HAP-1 (cell line): Measurements from ENCODE around the gene ZW10.
"Not testable (repeated sequence)": the region's sequence is repeated elsewhere in the genome, so short reads cannot be mapped to it uniquely, and the experiment has no call there.

Source experiments
- DNase-seq, 2 experiments: peaks; one replicate each; pipeline ENCODE4 v3.0.0-alpha.2; 2016 to 2020; ENCODE audit warnings: low spot score in 2 of 2
- H3K27me3 ChIP-seq: fragments of 250-450 bp; sonication (Bioruptor Pico); 2 replicates; pipeline ENCODE4 v1.5.1; 2020; ENCODE audit warnings: low read depth, mild to moderate bottlenecking, moderate library complexity
- H3K36me3 ChIP-seq: fragments of 250-450 bp; sonication (Bioruptor Pico); replicated peaks from 2 replicates; pipeline ENCODE4 v1.5.1; 2020; ENCODE audit warnings: mild to moderate bottlenecking
- H3K4me1 ChIP-seq: fragments of 250-450 bp; sonication (Bioruptor Pico); 2 replicates; pipeline ENCODE4 v1.5.1; 2020; ENCODE audit warnings: mild to moderate bottlenecking
- H3K4me3 ChIP-seq: fragments of 250-450 bp; sonication (Bioruptor Pico); 2 replicates; pipeline ENCODE4 v1.5.1; 2020; ENCODE audit warnings: mild to moderate bottlenecking, moderate library complexity
- H3K9me3 ChIP-seq: fragments of 250-450 bp; sonication (Bioruptor Pico); 2 replicates; pipeline ENCODE4 v1.5.1; 2020; ENCODE audit warnings: mild to moderate bottlenecking, moderate library complexity
- in situ Hi-C: fragments of 300-500 bp; cut with MboI; formaldehyde crosslinking; loops from 3 replicates; pipeline ENCODE4 v1.14.3; 2020; ENCODE audit warnings: low sequenced_read_pairs, inconsistent platforms, mixed read lengths

ZW10 gene

DNA sequence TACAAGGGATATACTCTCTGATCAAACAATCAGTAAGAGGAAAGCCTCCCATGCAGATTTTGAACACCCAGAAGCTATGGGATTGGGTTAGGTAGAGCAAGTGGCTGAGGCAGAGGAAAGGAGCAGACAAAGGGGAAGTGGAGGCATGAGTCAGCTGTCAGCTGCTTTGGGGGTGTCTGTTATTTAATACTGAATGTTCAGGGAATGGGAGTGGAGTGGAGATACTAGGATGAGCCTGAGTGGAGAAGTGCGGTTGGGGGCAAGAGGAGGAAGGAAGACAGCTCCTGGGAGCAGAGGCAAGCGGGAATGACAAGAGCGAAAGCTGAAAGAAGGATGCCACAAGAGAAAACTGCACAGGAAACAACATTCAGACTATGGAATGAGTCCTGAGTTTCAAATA lies 44.7 kb downstream of the ZW10 start:
- no peaks in the 10 kb centered on the region for H3K27me3 ChIP-seq
- in situ Hi-C loops: no loop called here

DNA sequence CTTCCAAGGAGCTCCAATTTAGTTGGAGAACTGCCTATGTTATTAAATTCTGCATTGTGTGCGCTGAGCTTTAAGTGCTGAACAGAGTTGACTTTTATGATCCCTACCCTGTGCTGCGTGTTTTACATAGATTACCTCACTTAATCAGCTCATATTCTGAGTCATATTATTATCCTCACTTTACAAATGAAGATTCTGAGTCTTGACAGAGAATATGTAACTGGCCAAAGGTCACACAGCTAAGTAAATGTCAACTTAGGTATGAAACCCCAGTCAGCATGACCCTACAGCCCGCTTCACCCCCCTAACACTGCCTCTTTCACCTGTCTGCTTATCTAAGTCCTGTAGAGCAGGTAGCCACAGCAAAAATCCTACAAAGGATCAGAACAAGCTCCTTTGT lies 47.6 kb downstream of the ZW10 start:
- Histone ChIP-seq H3K4me1 (no peaks in the 10 kb centered on the region), H3K27me3 (no peaks in the 10 kb centered on the region), H3K9me3 (no peaks in the 10 kb centered on the region), H3K4me3 (no peak overlapping the region), H3K36me3 (no peaks in the 10 kb centered on the region)
- in situ Hi-C loops: no loop called here
- no peak for DNase-seq

More for the DNA sequence above, 44.7 kb downstream of the ZW10 start:
- no peak for DNase-seq
- H3K9me3 ChIP-seq: no peaks in the 10 kb centered on the region
- H3K4me1 ChIP-seq: no peaks in the 10 kb centered on the region
- no peak overlapping the region for H3K4me3 ChIP-seq
- H3K36me3 ChIP-seq: peaks cover 7% of the 10 kb centered on the region

DNA sequence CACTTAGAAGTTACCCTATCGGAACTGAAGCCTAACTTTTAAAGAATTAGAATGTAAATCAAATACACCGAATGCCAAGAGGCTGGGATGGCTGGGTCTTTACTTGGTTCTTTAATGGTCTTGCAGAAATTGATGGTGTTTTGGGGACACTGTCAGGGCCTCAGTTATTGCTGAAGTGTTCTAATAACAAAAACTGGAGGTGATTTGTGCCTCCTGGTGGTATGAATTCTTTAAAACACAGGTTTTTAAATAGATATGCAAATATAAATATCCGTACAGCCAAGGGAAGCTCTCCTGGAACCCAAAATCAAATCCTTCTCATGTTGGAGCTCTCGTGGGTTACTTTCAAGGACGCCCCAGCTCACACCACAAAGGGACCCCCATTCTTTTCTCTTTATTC lies 48.1 kb downstream of the ZW10 start:
- in situ Hi-C loops: no loop called here
- DNase-seq: no peak
- no peaks in the 10 kb centered on the region for H3K4me1 ChIP-seq
- no peaks in the 10 kb centered on the region for H3K9me3 ChIP-seq
- H3K27me3 ChIP-seq: no peaks in the 10 kb centered on the region
- no peak overlapping the region for H3K4me3 ChIP-seq
- H3K36me3 ChIP-seq: no peaks in the 10 kb centered on the region

DNA sequence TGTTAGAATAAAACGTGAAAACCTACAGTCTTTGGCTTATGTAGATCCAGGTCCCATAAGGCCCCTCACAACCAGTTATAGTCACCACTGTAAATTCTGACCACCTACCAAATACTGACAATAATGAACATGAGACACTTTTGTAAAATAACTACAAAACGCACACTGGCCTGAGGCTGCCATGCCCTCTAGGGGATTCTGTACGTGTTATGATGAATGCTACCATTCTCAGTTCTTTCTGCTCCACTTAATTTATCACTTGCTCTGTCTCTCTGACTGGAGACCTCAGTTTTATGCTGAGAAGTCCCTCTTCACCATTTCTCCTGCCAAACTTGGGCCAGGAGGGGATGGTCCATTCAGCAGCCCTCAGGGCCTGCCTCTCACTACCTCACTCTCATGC lies 48.7 kb downstream of the ZW10 start:
- no peak overlapping the region for H3K4me3 ChIP-seq
- DNase-seq: no peak
- in situ Hi-C loops: no loop called here

DNA sequence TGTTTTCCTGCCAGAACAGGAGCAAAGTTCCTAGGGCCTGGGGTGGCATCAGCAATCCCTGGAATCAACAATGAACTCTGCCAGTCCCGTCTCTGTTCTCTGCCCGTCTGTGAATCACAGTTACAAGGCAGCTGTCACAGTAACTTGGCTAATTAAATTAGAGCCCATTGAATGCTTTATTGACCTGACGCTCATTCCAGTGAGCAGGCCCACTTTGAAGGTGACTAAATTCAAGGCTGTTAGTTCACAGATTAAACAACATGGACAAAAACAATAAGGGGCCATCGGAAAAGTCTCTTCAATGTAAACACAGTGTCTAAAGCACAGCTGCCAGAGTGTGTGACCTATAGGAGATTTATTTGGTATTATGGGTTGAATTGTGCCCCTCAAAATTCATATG lies 49.7 kb downstream of the ZW10 start:
- Histone ChIP-seq H3K9me3 (no peaks in the 10 kb centered on the region), H3K4me3 (no peak overlapping the region), H3K36me3 (no peaks in the 10 kb centered on the region; the same call in 1 of the 2 replicates), H3K27me3 (no peaks in the 10 kb centered on the region), H3K4me1 (no peaks in the 10 kb centered on the region)
- in situ Hi-C loops: no loop called here
- no peak for DNase-seq

More for the DNA sequence above, 48.7 kb downstream of the ZW10 start:
- no peaks in the 10 kb centered on the region; the same call in 1 of the 2 replicates for H3K36me3 ChIP-seq
- no peaks in the 10 kb centered on the region for H3K9me3 ChIP-seq
- H3K4me1 ChIP-seq: no peaks in the 10 kb centered on the region
- no peaks in the 10 kb centered on the region for H3K27me3 ChIP-seq

DNA sequence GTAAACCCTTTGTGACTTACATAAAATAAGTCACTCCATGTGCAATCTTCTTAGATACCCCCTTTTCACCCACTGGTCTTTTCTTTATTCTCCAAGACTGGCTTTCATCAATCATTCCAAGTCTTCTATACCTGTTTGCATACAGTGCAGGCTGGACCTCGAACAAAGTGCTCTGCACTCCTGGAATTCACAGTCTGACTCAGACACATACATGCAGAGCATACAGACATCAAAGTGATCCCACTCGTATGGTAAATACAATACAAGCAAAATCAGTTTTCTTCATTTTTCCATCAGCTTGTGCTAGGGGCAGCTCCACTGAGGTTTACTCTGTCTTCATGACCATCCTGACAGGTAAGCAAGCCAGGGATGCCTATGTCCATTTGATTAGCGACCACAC lies 50.6 kb downstream of the ZW10 start:
- Histone ChIP-seq H3K4me3 (no peak overlapping the region), H3K36me3 (no peaks in the 10 kb centered on the region; the same call in 1 of the 2 replicates), H3K9me3 (no peaks in the 10 kb centered on the region), H3K27me3 (no peaks in the 10 kb centered on the region), H3K4me1 (no peaks in the 10 kb centered on the region)
- DNase-seq: no peak
- in situ Hi-C loops: no loop called here

DNA sequence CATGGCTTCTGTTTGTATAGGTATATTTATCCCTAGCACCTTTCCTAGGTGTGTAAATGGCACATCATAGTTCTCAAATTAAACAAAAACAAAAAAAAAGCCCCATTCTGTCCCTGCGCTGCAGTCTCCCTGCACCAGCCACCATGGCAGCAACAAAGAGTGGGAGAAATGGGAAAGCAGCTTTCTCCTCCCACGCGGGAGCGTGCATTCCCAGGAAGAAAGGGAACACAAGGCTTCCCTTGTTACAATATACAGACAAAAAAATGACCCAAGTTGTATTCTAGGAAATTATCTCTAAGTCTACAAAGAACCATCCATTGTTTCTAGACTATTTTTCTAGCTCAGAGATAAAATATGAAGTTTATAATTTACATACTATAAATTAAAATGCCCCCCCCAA lies 51.3 kb downstream of the ZW10 start:
- Histone ChIP-seq H3K4me3 (no peak overlapping the region), H3K9me3 (no peaks in the 10 kb centered on the region), H3K36me3 (no peaks in the 10 kb centered on the region; the same call in 1 of the 2 replicates), H3K4me1 (no peaks in the 10 kb centered on the region), H3K27me3 (no peaks in the 10 kb centered on the region)
- no peak for DNase-seq
- in situ Hi-C loops: no loop called here

DNA sequence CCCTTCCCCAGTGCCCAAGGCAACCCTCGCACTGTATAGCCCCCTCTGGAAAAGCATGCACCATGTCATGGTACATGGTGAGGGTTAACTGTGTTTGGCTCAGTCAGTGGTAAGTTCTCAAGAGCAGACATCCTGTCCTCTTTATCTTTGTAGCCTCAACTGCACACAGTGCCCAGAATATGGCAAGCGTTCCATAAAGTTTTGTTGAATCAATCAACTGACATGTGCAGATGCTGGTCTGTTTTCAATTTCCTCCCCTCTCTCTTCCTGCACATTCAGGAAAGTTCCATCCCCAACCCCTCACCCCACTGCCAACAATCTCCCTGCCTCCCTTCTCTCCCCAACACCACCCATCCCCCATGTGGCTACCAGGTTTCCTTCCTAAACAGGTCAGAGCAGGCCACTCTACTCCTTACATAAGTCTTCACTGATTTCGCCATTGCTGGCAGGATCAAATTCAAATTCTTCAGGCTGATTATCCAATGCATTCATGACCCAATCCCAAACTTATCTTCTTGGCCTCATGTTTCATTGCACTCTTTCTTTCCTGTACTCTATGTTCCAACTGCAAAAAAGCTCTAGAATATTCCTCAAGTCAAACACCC lies 51.9 kb downstream of the ZW10 start:
- H3K9me3 ChIP-seq: no peaks in the 10 kb centered on the region
- DNase-seq: no peak
- in situ Hi-C loops: no loop called here
- no peaks in the 10 kb centered on the region for H3K27me3 ChIP-seq
- H3K36me3 ChIP-seq: no peaks in the 10 kb centered on the region; the same call in 1 of the 2 replicates
- no peak overlapping the region for H3K4me3 ChIP-seq
- H3K4me1 ChIP-seq: no peaks in the 10 kb centered on the region

DNA sequence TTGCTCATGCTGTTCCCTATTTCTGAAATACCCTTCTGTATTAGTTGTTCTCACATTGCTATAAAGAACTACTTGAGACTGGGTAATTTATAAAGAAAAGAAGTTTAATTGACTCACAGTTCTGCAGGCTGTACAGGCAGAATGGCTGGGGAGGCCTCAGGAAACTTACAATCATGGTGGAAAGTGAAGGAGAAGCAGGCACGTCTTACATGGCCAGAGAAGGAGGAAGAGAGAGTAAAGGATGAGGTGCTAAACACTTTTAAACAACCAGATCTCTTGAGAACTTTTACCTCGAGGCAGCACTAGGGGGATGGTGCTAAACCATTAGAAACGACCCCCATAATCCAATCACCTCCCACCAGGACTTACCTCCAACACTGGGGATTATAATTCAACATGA lies 53.0 kb downstream of the ZW10 start:
- H3K9me3 ChIP-seq, H3K4me3 ChIP-seq, in situ Hi-C loops, H3K27me3 ChIP-seq, H3K4me1 ChIP-seq, H3K36me3 ChIP-seq, DNase-seq: not testable (repeated sequence)

DNA sequence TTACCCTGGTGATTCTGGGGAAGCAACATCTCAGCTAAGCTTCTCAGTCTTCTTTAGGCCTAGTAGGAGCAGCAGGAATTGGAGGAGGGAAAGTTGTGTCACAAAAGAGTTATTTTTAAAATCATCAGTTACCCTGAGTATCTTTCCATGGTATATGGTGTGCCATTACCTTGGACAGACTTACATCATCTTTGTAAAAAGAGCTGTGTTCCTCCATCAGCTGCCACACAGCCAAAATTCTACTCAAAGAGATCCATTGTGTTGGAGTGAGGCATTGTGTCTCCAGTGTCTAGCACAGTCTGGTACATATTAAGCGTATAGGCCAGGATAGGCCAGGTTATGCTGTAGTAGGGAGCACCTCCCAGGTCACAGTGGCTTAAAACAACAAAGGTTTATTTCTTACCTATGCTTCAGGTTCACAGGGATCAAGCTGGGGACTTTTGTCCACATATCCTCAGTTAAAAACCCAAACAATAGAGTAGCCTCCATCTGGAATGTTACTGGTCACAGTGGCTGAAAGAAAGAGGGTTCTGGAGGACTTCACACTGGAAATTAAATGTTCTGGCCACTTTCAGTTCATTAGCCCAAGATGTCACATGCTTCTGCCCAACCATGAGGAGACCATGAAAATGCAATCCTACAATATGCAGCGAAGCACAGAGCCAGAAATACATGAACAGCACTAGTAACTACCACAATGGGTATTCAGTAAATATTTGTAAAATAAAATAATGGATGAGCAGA lies 57.4 kb downstream of the ZW10 start:
- Histone ChIP-seq H3K4me3 (no peak overlapping the region), H3K36me3 (no peaks in the 10 kb centered on the region; the same call in 1 of the 2 replicates), H3K9me3 (no peaks in the 10 kb centered on the region), H3K27me3 (no peaks in the 10 kb centered on the region), H3K4me1 (no peaks in the 10 kb centered on the region)
- in situ Hi-C loops: no loop called here
- DNase-seq: no peak

DNA sequence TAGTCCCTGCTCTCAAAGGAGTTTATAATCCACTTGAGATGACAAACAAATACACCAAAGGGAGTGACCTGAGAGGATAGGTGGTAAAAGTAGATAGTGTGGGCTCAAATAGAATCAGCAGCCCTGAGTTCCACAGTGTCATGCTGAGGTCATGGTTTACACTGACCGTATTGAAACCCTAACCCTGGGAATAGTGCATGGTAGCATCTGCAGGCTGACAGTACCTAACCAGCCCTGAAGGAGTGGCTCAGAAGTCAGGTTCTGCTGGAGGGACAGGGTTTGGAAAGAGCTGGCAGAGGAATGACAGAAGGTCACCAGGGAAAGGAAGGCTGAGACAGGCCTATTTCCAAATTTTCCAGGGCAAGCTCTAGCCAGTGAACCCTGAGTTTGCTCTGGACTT lies 58.2 kb downstream of the ZW10 start:
- in situ Hi-C loops: no loop called here
- Histone ChIP-seq H3K27me3 (no peaks in the 10 kb centered on the region), H3K4me3 (no peak overlapping the region), H3K9me3 (no peaks in the 10 kb centered on the region), H3K36me3 (no peaks in the 10 kb centered on the region; the same call in 1 of the 2 replicates), H3K4me1 (no peaks in the 10 kb centered on the region)
- DNase-seq: no peak

DNA sequence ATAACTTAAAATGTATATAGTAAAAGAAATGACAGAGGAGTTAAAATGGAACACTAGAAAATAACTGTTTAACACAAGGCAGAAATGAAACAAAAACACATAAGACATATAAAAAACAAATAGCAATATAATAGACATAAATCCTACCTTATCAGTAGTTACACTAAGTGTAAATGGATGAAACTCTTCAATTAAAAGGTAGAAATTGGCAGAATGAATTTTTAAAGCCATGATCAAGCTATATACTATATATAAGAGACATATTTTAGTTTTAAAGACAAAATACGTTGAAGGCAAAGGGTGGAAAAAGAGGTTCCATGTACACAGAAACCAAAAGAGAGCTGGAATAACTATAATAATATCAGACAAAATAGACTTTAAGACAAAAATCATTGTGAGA lies 62.5 kb downstream of the ZW10 start:
- Histone ChIP-seq H3K4me3 (no peak overlapping the region), H3K9me3 (peaks cover 4% of the 10 kb centered on the region; the same call in 1 of the 2 replicates), H3K27me3 (no peaks in the 10 kb centered on the region), H3K36me3 (no peaks in the 10 kb centered on the region), H3K4me1 (no peaks in the 10 kb centered on the region)
- in situ Hi-C loops: no loop called here
- no peak for DNase-seq

DNA sequence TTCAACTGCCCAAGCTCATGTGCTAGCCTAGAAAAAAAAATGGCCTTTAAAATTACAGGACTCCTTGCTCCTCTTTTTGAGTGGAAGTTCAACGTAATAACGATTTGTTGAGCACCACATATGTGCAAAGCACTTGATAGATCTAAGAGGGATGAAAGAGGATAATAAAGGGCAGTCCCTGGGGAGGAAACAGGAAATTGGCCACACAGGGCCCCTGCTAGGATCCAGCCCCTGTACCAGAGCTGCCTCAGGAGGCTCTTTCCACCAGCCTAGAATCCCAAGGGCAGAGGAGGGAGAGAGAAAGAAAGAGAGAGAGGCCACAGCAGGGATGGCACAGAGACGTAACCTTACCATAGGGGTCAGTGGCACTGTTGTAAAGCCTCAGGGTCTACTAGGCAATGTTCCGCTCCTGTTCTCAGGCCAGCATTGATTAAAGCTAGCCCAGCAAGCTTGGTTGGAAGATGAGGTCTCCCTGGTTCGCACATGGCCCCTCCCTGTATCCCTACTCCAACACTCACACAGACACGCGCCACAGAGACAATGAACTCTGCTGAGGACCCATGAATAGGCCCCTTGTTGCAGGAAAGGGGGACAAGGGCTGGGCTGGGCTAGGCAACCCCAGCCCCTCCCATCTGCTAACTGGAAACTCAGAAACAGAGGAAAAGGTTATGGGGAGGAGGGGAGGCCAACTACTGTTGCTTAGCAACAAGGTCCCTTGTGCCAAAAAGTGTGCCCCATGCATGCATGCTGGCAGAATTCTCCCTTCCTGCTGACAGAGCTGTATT lies 67.4 kb downstream of the ZW10 start, which contains the start of gene TMPRSS5:
Gene TMPRSS5, minus strand, starts transcription at position 438 of the 785 bp plus-strand sequence. Its CDS starts 84 bp downstream, at position 354.
- Histone ChIP-seq H3K9me3 (peaks cover 4% of the 10 kb centered on the region; the same call in 1 of the 2 replicates), H3K27me3 (no peaks in the 10 kb centered on the region), H3K36me3 (no peaks in the 10 kb centered on the region), H3K4me3 (no peak within 1 kb of the TSS), H3K4me1 (no peaks in the 10 kb centered on the region)
- DNase-seq: no peak
- in situ Hi-C loops: no loop called here

DNA sequence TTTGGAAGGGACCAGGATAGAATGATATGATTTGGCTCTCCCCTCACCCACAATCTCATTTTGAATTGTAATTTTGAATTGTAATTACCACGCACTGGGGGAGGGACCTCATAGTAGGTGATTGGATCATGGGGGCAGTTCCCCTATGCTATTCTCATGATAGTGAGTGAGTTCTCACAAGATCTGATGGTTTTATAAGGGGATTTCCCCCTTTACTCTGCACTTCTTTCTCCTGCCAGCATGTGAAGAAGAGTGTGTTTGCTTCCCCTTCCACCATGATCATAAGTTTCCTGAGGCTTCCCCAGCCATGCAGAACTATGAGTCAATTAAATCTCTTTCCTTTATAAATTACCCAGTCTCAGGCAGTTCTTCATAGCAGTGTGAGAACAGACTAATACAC lies 69.9 kb downstream of the ZW10 start:
- H3K27me3 ChIP-seq, in situ Hi-C loops, H3K36me3 ChIP-seq, DNase-seq, H3K4me1 ChIP-seq, H3K9me3 ChIP-seq, H3K4me3 ChIP-seq: not testable (repeated sequence)
